ENCODE data around the gene SLC2A1.

SLC2A1 gene

DNA sequence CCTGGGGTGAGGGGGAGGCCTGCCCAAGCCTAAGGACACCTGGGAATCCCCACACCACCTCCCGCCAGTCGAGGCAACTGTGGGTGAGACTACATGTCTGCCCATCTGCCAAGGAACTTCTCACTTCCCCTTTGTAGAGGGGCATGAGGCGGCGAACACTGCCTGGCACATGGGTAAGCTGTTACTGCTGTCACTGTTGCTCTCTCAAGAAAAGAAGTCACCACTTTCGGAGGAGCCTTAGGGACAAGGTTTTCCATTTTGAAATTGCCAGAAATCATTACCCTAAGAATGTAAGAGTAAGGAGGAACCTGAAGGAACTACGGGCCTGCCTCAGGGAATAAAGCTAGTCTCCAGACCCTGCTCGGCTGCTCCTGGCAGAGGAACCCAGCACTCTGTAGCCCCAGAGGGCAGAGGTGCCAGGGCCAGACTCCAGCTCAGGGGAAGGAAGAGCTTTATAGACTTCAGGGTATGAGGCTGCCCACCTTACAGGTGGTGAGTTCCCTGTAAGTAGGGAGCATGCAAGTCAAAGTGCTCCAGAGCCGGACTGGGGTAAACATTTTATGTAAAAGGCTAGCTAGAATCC is 23.3 kb downstream of the SLC2A1 start:
- in situ Hi-C loops (cut with HindIII; ENCODE audit: low sequenced_read_pairs), result no loop called here
- no peak for DNase-seq (ENCODE audit: low read depth)
- H3K4me3 ChIP-seq (ENCODE audit: low read depth, low read length), result no peak overlapping the region
- no peak for TF ChIP-seq CTCF (IDR thresholded peaks at IDR 0.05; ENCODE audit: low read depth, low read length, missing control alignments)

GRCh38 chr1:42934541-42935312 is 23.9 kb downstream of the SLC2A1 start:
- DNase-seq (ENCODE audit: low read depth), result no peak
- in situ Hi-C loops (cut with HindIII; ENCODE audit: low sequenced_read_pairs), result no loop called here

DNA sequence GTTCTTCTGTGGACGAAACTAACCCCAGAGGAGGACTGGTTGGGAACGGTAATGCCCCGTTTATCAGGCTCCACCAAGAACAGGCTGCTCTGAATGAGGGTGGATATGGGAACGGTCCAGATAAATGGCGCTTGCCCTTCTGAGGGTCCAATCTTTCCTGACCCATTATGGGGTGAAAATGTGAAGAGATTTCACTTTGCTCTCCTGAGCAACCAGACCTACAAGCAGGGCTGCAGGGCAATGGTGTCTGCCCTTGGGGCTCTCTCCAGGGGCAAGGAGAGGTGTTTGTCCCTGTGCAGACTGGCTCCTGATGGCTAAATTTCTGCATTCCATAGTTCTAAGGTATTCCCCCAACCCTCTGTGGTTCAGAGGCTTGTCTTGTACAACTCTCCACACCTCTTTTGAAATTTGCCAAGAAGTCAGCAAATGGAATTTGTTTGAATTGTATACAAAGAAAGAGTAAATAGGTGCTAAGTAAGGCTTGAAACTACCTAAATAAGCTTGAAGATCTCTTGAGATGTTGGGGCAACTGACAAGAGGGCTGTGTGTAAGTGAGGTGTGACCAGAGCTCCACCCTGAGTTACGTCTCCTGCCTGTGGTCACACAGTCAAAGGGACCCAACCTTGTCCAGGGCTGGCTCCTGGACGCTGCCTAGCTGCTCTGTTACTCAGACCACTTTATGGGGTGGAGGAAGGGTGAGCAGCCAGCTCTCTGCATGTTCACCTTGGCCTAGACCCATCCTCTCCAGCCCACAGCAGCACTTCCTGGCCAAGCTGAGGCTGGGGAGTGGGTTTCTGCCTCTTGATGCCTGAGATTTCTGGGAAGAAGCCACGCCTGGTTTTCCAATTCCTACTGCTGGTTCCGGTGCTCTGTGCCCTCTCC is 24.8 kb downstream of the SLC2A1 start:
- no peak overlapping the region for H3K4me3 ChIP-seq (ENCODE audit: low read depth, low read length)
- no peak for DNase-seq (ENCODE audit: low read depth)
- in situ Hi-C loops (cut with HindIII; ENCODE audit: low sequenced_read_pairs), result no loop called here
- TF ChIP-seq CTCF (IDR thresholded peaks at IDR 0.05; ENCODE audit: low read depth, low read length, missing control alignments), result no peak

More at GRCh38 chr1:42934541-42935312, 23.9 kb downstream of the SLC2A1 start:
- no peak for TF ChIP-seq CTCF (IDR thresholded peaks at IDR 0.05; ENCODE audit: low read depth, low read length, missing control alignments)
- no peak overlapping the region for H3K4me3 ChIP-seq (ENCODE audit: low read depth, low read length)

GRCh38 chr1:42933060-42933586 is 25.5 kb downstream of the SLC2A1 start:
- in situ Hi-C loops (cut with HindIII; ENCODE audit: low sequenced_read_pairs), result no loop called here
- TF ChIP-seq CTCF (IDR thresholded peaks at IDR 0.05; ENCODE audit: low read depth, low read length, missing control alignments), result no peak
- DNase-seq (ENCODE audit: low read depth), result no peak
- no peak overlapping the region for H3K4me3 ChIP-seq (ENCODE audit: low read depth, low read length)

DNA sequence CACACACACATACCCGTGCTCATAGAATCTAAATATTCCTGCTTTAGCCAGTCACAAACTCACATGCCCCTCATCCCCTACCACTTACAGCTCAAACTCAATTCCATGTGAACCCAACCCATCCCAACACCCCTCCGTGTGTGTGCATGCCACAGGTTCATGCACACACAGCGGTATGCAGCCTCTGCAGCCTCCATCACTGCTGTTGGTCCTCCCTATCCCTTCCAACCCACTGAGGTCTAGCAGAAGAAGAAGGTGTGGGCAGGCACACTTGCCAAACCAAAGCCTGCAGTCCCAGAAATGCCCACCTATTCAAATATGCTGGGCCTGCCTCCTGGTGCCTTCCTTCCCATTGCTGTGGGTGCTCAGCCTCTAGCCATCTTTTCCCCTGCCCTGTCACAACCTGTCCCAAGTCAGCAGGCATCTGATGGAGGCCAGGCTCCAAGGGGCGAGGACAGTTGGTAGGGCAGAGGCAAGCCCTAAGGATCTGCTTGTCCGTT is 26.2 kb downstream of the SLC2A1 start:
- in situ Hi-C loops (cut with HindIII; ENCODE audit: low sequenced_read_pairs), result no loop called here
- no peak overlapping the region for H3K4me3 ChIP-seq (ENCODE audit: low read depth, low read length)
- no peak for TF ChIP-seq CTCF (IDR thresholded peaks at IDR 0.05; ENCODE audit: low read depth, low read length, missing control alignments)
- DNase-seq (ENCODE audit: low read depth), result no peak

- in situ Hi-C loops (cut with HindIII; ENCODE audit: low sequenced_read_pairs), result no loop called here
- no peak for TF ChIP-seq CTCF (IDR thresholded peaks at IDR 0.05; ENCODE audit: low read depth, low read length, missing control alignments)
- DNase-seq (ENCODE audit: low read depth), result no peak
- no peak overlapping the region for H3K4me3 ChIP-seq (ENCODE audit: low read depth, low read length)
Observed at GRCh38 chr1:42931911-42932422, 26.7 kb downstream of the SLC2A1 start.

All from astrocyte of the cerebellum (primary cell).